ENCODE data around the gene MEGF10.
"Not testable (repeated sequence)": the region's sequence is repeated elsewhere in the genome, so short reads cannot be mapped to it uniquely, and the experiment has no call there.

The MEGF10 gene

DNA sequence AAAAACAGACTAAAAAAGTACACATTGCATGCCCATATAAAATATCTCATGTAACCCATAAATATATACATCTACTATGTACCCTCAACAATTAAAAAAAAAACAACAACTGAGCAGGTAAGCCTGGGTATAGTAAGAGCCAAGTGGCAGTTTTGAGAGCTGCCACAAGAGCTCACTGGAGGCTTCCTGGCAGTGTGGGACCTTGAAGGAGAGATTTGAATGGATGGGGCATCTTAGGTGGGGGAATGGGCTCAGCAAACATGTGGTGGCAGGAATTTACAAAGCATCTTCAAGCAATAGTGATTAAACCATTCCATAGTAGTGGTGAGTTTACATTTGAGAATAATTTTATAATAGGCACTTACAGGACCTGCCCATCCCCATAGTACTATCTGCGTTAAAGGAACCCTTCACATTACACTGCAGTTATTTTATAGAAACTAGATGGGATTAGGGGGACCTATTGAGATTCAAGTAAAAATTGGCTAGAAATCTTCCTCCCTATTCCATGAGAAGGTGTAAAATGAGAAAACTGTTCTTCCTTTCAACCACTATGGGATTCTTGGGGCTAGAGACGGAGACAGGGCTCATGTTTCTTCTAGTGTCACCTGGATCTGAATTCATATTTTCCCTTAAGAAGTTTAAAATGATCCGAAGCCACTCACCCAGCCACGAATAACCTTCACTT is 6.9 kb downstream of the MEGF10 start:
- no peak for DNase-seq (ENCODE audit: low read depth in 4 of 4, low spot score in 1 of 4)

DNA sequence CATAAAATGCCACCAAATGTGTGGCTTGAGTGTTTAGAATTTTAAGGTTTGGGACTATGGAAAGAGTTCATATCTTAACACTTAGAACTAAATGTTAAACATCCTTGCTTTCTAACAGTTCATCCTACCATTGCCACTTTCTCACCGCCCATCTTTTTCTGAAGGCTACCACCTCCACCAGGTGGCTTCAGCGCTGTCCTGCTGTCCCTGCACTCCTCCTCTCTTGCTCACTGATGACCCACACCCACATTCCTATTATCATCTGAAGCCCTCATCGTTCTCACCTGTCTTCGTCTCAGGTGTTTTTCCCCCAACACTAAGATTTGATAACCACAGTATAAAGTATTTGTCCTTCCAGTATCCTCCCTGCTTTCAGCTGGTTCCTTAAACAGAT is 7.4 kb downstream of the MEGF10 start:
- DNase-seq (ENCODE audit: low read depth in 4 of 4, low spot score in 1 of 4): no peak

DNA sequence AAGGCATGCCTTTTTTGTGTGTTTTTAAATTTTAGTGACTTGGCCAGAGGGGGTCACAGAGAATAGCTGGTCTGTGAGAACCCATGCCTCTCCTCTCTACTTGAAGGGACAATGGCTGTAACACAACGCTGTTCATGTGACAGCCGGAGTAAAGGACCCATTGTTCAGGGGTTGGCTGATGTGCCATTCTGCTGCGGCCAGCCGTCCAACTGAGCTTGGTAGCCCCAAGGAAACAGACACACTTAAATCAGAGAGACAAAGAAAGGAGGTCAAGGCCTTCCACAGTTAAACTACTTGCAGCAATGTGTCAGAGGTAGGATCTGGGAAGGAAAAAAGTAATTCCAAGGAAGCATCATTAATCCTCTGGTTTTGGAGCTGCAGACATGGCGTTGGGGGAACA is 8.1 kb downstream of the MEGF10 start:
- DNase-seq (ENCODE audit: low read depth in 4 of 4, low spot score in 1 of 4): no peak

DNA sequence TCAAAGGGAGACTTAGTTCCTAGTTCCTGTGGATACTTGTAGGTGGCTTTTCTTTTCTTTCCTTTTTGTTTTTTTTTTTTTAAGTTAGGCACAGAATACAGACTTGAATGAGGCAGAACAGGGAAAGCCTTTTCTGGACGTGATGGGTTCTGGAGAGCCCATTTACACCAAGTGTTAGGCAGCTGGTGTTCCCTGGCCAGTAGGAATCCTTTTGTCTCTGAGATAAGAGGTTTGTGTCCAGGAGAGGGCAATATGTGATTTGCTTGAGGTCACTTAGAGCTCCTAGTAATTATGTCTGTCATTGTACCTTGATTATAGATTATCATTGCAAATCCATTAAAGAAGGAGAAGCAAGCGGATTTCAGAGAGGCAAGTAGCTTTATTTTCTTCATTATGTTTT is 9.1 kb downstream of the MEGF10 start:
- DNase-seq (ENCODE audit: low read depth in 4 of 4, low spot score in 1 of 4): no peak

DNA sequence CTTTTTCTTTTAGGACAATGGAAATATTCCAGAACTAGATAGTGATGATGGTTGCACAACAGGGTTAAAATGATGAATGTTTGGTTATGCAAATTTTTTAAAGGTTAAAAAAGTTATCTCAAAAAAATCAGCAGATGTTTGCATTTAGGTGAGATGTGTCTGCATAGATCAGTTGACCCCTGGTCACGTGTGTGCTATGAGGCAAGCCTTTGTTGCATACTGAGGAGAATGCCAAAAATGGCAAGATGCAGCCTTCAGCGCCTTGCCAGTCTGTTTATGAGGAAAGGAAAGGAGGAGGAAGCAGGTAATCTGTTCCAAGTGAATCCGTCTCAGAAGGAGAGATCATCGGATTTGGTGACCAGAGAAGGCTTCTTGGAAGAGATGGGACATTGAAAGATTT is 11.9 kb downstream of the MEGF10 start:
- DNase-seq (ENCODE audit: low read depth in 4 of 4, low spot score in 1 of 4): no peak

DNA sequence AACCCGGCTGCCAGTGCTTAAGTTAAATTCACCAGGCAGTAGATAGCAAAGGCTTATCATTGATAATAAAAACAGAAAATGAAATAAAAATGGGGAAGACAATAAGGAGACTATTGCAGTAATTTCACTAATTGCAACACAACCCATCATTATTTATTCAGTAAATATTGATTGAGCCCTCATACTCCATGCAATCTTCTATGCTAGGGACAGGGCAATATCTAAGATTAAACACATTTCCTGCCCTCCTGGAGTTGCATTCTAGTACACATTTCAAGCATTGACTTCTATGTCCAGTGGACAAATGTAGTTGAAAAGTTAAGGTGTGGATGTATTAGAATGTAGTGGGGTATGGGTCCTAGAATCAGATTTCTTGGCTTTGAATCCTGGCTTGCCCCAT is 12.8 kb downstream of the MEGF10 start:
- no peak for DNase-seq (ENCODE audit: low read depth in 4 of 4, low spot score in 1 of 4)

DNA sequence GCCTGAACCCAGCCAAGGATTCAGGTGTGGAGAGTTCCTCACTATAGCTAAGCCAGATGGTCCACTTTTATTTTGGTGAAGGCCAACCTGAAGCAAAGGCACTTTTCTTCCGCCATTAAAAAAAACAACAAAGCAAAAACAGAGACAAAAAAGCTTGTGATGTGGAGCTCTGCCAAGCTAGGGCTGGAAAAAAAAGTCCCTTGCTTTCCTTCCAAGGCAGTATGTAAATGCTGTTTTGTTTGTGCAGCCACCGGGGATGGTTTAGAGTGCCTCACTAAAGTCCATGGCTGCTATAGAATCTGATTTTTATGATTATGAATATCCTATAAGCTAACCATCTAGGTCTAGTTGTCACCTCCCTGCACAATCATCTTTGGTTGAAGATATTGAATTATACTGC is 14.9 kb downstream of the MEGF10 start:
- DNase-seq (ENCODE audit: low read depth in 4 of 4, low spot score in 1 of 4): no peak

DNA sequence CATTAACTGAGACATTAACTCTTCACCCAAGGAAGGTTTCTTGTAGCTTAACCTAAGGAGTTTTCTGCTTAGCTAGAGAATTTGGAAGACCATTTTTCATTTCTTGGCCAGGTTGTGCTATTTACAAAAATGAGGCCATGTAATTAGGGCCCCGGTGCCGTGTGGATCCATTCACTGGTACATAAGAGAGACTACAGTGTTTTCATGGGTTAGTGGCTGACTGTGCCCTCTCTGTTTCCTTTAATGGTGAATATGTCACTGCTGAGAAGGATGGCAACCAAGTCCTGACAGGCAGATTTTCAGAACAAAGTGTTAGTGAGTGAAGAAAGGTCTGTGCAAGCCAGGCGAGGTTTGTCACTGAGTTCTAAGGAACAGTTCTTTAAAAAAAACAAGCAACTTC is 15.4 kb downstream of the MEGF10 start:
- DNase-seq (ENCODE audit: low read depth in 4 of 4, low spot score in 1 of 4): no peak

DNA sequence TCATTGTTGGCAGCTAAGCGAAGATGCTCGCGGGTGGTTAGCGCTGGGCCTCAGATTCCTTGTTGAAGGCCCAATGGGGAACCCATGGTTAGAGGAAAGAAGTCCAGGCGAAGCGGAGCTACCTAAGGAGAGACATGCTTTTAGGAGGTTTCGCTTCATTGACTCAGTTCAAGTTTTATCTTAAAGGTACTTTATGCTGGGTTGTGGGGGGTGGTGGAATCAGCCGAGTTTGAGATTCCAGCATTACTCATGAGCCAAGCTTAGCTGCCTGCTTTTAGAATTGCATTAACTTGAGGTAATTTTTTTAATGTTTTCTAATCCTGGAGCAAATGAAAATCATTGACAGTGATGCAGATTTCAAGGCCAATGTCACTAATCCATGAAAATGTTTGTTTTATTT is 16.1 kb downstream of the MEGF10 start:
- DNase-seq (ENCODE audit: low read depth in 4 of 4, low spot score in 1 of 4): no peak

DNA sequence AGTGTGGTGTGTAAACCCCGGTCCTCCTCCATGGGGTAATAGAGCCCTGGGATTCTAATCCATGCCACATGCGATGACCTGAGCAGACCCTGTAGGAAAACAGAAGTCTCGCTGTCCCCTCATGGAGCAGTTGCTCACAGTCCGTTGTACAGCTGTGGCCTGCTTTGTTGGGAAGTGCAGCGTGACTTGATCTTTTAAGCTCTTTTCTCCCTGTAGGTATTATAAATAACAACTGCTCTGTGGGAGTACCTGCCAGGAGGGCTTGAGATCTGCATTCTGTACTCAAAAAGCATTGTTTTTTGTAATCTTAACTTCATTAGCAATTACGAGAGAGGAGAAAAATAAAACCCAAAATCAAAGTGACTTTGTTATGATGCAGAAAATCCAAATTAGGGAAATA is 17.3 kb downstream of the MEGF10 start:
- DNase-seq (ENCODE audit: low read depth in 4 of 4, low spot score in 1 of 4): no peak

DNA sequence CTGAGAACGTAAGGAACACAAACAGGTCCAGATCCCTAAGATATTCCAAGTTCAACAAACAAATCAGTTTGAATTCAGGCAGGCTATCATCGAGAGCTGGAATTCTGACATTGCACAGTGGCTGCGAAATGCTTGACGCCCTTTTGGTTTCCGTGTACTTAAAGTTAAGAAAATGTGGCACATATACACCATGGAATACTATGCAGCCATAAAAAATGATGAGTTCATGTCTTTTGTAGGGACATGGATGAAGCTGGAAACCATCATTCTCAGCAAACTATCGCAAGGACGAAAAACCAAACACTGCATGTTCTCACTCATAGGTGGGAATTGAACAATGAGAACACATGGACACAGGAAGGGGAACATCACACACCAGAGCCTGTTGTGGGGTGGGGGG is 17.7 kb downstream of the MEGF10 start:
- not testable (repeated sequence) for DNase-seq (ENCODE audit: low read depth in 4 of 4, low spot score in 1 of 4)

DNA sequence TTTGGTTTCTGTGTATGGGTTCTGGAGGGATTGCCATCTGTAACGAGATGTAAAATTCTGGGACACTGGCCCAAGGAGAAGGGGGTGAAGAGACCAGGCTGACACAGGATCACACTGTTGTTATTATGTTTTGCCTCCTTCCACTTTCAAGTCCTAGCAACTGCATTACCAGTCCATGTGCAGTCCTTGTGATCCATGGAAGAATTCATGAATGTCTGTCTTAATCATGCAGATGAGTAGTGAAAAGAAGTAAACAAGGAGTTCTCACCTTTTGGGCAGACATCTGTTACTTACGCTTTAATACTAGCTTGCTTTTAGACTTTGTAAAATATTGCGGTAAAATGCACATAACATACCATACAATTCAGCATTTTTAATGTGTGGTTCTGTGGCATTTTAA is 18.3 kb downstream of the MEGF10 start:
- no peak for DNase-seq (ENCODE audit: low read depth in 4 of 4, low spot score in 1 of 4)

DNA sequence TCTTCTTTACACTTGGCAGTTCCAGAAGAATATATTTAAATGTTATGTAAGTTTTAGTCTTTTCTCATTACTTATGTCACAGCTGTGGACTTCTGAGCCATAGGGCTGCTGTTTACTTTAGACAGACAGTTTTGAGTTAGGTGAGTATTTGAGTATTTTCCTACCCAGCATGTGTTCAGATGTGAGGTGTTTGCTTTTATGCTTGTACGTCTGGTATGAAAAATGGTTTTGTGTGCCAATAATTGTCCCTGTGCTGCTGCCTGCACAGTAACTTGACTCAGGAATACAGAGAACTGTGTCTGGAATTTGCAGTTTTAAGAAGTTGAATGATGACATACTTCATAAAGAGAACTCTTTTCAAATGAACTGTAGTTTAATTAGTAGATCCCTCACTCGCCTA is 20.8 kb downstream of the MEGF10 start:
- DNase-seq (ENCODE audit: low read depth in 4 of 4, low spot score in 1 of 4): no peak

DNA sequence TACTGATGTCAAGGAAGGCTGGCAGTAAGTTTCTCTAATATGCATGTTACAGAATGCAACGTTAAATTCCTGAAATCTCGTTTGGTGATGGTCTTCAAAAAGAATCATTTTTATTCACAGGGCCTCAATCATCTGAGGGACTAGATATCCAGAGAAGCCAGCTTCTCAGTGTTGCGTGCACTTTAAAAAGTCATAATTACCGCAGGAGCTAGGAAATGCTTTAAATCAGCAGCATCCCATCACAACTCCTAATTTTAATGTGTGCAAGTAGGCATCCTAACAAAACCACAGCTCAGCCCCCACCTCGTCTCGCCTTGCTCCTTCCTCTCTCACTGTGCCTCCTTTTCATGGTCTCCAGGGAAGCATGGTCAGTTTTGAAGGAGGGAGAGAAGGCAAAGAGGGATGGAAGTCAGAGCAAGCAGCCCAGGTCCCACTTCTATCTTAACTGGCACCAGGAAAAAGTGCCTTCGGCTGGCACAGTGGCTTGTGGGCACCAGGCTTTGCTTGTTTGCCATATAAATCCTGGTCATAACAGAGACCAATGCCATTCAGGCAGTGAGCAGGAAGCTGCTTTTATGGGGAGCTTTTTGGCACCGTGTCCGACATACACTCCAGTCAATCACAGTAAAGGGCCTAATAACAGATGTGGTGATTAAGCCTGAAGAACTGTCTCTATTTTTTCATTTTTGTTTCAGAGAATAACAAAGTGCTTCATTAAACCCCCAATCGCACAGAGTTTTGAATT is 21.4 kb downstream of the MEGF10 start:
- DNase-seq (ENCODE audit: low read depth in 4 of 4, low spot score in 1 of 4): no peak

DNA sequence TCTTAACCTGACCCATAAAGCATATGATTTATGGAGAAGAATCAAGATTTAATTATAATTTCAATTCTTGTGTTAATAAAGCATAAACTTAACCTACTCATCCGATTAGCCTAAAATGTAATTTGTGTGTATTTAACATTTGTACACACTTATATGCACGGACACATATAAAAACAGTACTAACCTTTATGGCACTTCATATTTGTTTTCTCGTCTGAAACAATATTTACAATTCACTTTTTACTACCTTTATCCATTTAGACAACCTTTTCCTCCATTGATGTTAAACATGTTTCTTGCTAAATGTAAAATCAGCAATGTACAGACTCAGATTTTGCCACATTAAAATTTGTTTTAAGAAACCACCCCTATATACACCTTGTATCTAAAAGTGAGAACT is 22.8 kb downstream of the MEGF10 start:
- DNase-seq (ENCODE audit: low read depth in 4 of 4, low spot score in 1 of 4): no peak

DNA sequence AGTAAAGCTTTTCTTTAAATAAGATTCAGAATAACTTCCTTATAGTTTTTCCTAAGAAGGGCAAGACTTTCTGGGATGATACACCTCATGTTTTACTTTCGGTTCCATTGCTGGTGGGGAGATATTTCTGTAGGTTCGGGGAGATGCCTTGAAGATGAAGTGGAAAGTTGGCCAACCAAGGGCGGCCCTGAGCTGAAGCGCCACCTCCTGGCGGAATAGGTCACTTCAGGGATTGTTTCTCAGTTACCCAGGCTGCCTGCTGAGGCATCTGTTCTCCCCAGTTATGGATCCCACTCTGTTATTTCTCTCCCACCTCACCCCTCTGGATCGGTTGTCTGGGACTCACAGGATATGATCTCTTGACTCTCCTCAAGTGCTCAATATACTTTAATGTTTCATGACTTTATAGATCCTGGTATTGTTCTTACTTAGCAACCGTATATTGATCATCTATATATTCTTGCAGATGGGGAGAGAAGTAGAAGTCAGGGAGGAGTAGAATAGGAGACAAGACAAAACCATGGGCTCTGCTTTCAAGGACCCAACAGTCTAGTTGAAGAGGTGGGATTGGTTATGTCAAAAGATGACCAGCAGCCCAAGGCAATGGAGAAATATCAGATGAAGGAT is 23.4 kb downstream of the MEGF10 start:
- DNase-seq (ENCODE audit: low read depth in 4 of 4, low spot score in 1 of 4): peak; percentile 31 to 56 (median 48)

DNA sequence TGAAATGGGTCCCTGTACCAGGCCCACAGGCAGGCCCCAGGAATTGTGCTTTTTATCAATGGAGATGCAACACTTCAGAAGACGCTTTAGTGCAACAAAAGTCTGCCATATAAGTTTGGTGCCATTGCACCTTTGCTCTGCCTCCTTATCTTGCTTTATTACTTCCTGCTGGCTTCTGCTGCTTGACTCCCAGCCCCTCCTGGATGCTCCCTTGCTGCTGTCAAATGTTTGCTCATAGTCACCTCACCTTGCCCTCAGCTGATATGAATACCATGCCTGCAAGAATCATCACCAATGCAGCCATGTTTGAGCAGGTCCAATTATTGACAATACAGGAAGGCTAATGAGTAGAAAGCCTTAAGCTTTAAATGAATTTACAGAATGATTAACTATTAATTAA is 25.4 kb downstream of the MEGF10 start:
- DNase-seq (ENCODE audit: low read depth in 4 of 4, low spot score in 1 of 4): no peak

DNA sequence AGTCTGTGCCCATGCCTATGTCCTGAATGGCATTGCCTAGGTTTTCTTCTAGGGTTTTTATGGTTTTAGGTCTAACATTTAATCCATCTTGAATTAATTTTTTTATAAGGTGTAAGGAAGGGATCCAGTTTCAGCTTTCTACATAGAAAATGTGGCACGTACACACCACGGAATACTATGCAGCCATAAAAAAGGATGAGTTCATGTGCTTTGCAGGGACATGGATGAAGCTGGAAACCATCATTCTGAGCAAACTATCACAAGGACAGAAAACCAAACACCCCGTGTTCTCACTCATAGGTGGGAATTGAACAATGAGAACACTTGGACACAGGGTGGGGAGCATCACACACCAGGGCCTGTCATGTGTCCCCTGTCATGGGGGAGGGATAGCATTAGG is 26.8 kb downstream of the MEGF10 start:
- DNase-seq (ENCODE audit: low read depth in 4 of 4, low spot score in 1 of 4): not testable (repeated sequence)

DNA sequence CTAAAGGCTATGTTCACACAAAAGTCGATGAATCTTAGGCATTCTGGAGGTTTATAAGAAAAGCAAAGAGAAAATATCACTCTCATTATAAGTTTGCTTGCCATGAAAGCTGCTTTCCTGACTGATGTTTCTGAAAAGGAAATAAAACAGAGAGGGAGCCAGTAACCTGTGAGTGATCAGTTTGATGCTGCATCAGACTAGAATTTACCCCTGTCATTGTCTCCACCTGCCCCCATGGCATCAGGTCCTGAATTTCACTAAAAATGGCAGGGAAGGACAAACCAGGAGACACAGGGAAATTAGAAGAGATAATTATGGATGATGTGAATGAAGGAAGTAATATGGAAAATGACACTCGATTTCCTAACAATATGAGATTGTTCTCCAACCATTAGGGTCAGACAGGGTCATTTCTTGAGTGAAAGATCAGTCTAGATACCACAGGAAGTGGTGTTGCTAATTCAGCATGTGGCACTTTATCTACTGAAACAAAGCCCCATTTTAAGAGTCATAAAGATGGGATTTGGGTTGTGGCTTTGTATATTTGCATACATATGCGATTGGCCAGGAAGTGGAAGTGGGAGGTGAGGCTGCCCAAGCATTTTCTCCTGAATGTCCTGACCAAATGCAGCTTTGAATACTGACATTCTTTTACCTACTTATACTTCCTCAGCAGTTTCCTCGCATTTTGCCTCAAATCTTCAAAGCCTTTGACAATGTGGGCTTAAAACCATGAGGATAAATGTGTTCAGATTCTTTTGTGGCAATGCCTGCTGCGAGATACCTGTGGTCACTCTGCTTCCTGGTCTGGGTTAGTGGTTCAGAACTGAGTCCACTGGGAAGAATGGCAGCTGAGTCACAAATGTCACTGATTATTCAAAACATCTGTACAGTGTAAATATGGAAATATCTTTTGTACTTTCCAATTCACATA is 29.7 kb downstream of the MEGF10 start:
- DNase-seq (ENCODE audit: low read depth in 4 of 4, low spot score in 1 of 4): no peak

DNA sequence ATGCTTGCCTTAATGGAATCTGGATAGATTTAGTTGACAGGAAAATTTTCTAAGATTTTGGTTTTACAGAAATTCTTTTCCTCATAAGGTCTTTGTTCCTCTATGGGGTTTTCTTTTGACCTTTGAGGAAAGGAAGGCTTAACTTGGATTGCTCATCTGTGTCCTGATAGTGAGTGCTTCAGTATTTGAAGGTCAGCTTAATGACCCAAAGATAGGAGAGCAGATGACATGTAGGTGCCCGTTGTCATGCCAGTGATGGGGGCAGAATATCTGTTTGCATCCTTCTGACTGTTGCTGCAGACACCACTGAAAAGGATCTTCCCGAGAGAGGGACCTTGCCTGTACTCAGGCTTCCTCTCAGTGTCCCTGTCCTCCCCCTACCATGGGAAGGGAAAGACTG is 30.9 kb downstream of the MEGF10 start:
- no peak for DNase-seq (ENCODE audit: low read depth in 4 of 4, low spot score in 1 of 4)

DNA sequence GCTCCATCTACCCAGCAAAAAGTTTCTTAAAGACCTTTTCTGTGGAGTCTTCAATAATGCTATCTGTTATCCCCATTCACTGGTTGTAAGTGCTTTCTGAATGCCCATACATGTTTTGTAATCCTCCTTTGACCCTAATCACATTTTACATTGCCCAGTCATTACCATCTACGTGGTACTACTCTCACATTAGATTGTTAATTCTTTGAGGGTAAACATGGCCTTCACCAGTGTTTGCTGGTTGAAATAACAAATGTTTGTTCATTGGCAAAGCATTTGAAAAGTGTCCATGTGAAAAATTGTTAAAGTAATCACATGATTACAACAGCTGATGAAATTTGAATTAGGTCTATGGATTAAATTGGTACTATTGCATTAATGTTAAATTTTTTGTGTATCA is 31.8 kb downstream of the MEGF10 start:
- DNase-seq (ENCODE audit: low read depth in 4 of 4, low spot score in 1 of 4): no peak

All from stimulated activated CD4-positive, alpha-beta T cell treated with anti-CD3 and anti-CD28 coated beads, Interleukin-1b, Interleukin-23, amount 100 ng/mL, for 24 hours (primary cell).